PC-9 (cell line): ENCODE measurements around the gene NUDT3. TPM values are rescaled to one million over a fixed set of nuclear protein-coding genes. Genes with fewer than 3 reads are reported as not detected.

ENCODE experiments used
- BruUV-seq: library from RNA; stranded (reverse); fragments of 400-500 nt; replicated peaks from 2 replicates; lab custom pipeline; 2021; lab: Mats Ljungman, UMichigan
- CTCF ChIA-PET: fragments of 300-600 bp; sonication (Branson Sonifier 250); formaldehyde crosslinking; loops from one replicate; lab custom pipeline; 2022; ENCODE audit warnings: antibody characterized with exemption; lab: Charles Lee
- POLR2A ChIA-PET: fragments of 300-600 bp; sonication (Branson Sonifier 250); formaldehyde crosslinking; loops from one replicate; lab custom pipeline; 2022; ENCODE audit warnings: antibody characterized with exemption; ENCODE audit not compliant: unreplicated experiment; lab: Charles Lee
- DNase-seq, 2 experiments: peaks; one replicate each; pipeline versions ENCODE4 v3.0.0 to v3.0.0-alpha.2; 2015 to 2022; ENCODE audit warnings: mixed read lengths in 1 of 2
- H2AFZ ChIP-seq: fragments of 200-600 bp; sonication (generic); 2 replicates; pipeline ENCODE4 v1.8.1; 2017; ENCODE audit warnings: antibody characterized with exemption
- H3F3A ChIP-seq: fragments of 200-600 bp; sonication (generic); 2 replicates; pipeline ENCODE4 v1.8.1; 2017; ENCODE audit warnings: antibody characterized with exemption, mild to moderate bottlenecking, low read depth; ENCODE audit not compliant: insufficient read depth
- H3K27ac ChIP-seq: fragments of 200-600 bp; sonication (generic); 2 replicates; pipeline ENCODE4 v1.6.1; 2016; ENCODE audit warnings: mixed run types
- H3K27me3 ChIP-seq: fragments of 200-600 bp; sonication (generic); 2 replicates; pipeline ENCODE4 v1.6.1; 2016; ENCODE audit warnings: low read depth, mixed run types; ENCODE audit not compliant: insufficient read depth
- H3K36me3 ChIP-seq: fragments of 200-600 bp; sonication (generic); 2 replicates; pipeline ENCODE4 v1.6.1; 2016; ENCODE audit warnings: low read depth, mixed run types
- H3K4me1 ChIP-seq: fragments of 200-600 bp; sonication (generic); replicated peaks from 2 replicates; pipeline ENCODE4 v1.6.1; 2016; ENCODE audit warnings: mixed run types; ENCODE audit not compliant: insufficient read depth
- H3K4me2 ChIP-seq: fragments of 200-600 bp; sonication (generic); 2 replicates; pipeline ENCODE4 v1.6.1; 2017; ENCODE audit warnings: mixed run types
- H3K4me3 ChIP-seq: fragments of 200-600 bp; sonication (generic); 2 replicates; pipeline ENCODE4 v1.6.1; 2016; ENCODE audit warnings: mixed run types
- H3K79me2 ChIP-seq: fragments of 200-600 bp; sonication (generic); 2 replicates; pipeline ENCODE4 v1.6.1; 2017; ENCODE audit warnings: low read depth, mixed run types
- H3K9me2 ChIP-seq: fragments of 200-600 bp; sonication (generic); 2 replicates; pipeline ENCODE4 v1.8.1; 2017; ENCODE audit warnings: mild to moderate bottlenecking; ENCODE audit not compliant: insufficient read depth
- H3K9me3 ChIP-seq: fragments of 200-600 bp; sonication (generic); 2 replicates; pipeline ENCODE4 v1.8.1; 2016; ENCODE audit warnings: low read depth; ENCODE audit not compliant: insufficient read depth
- H4K20me1 ChIP-seq: fragments of 200-600 bp; sonication (generic); 2 replicates; pipeline ENCODE4 v1.8.1; 2017; ENCODE audit not compliant: insufficient read depth
- EZH2 ChIP-seq: fragments of 200-600 bp; sonication (generic); IDR thresholded peaks from 2 replicates; pipeline ENCODE4 v1.8.0; 2017; ENCODE audit warnings: antibody characterized with exemption, low read depth
- intact Hi-C: fragments of 100-400 bp; cut with micrococcal nuclease; formaldehyde crosslinking; loops from one replicate; pipeline ENCODE4 v1.10.0; 2022; ENCODE audit not compliant: unreplicated experiment
- total RNA-seq: library from RNA; stranded (reverse); gene quantifications from 2 replicates; pipeline ENCODE4 v1.2.3, GENCODE V29; 2021
- TF ChIP-seq, protein P1 (sequence below): fragments of 200-600 bp; sonication (generic); conservative IDR thresholded peaks from 2 replicates; pipeline ENCODE4 v1.6.1; 2017; ENCODE audit warnings: mixed run types, antibody characterized with exemption, mild to moderate bottlenecking, moderate library complexity

NUDT3 gene
- total RNA-seq, 1 experiment from 2014 or later: 19.1 TPM

DNA sequence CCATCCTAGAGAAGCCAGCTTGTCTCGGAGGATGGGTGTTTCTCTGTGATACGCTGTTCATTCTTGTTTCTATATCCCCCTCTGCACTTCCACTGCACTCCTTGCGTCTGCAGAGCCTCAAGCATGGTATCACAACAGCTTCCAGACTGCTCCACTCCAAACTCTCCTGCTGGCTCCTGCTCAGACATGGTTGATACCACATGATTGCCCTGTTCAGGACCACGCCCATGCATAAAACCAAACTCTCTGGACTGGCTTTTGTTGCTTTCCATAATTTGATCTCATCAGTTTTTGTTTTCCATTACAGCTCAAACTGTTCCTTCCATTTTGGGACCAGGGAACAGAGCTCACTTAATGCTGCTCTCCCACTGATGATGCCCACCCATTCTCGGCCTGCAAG, 113.6 kb downstream of the NUDT3 start:
- BruUV-seq: no TSS peak
- H3K79me2 ChIP-seq: no peaks in the 10 kb centered on the region
- H3K36me3 ChIP-seq: peaks cover 4% of the 10 kb centered on the region; the same call in 1 of the 2 replicates
- no peaks in the 10 kb centered on the region for H3F3A ChIP-seq
- ChIA-PET CTCF (no interaction called here), POLR2A (interaction anchor here (0.6 kb wide), 2 partner anchors 40 to 160 kb away, joined by 3 to 5 read pairs; no protein-coding TSS in a partner anchor)
- no peaks in the 10 kb centered on the region for H3K9me3 ChIP-seq
- H3K27ac ChIP-seq: no peak overlapping the region
- TF ChIP-seq EZH2: no peak
- TF ChIP-seq, protein P1, sequence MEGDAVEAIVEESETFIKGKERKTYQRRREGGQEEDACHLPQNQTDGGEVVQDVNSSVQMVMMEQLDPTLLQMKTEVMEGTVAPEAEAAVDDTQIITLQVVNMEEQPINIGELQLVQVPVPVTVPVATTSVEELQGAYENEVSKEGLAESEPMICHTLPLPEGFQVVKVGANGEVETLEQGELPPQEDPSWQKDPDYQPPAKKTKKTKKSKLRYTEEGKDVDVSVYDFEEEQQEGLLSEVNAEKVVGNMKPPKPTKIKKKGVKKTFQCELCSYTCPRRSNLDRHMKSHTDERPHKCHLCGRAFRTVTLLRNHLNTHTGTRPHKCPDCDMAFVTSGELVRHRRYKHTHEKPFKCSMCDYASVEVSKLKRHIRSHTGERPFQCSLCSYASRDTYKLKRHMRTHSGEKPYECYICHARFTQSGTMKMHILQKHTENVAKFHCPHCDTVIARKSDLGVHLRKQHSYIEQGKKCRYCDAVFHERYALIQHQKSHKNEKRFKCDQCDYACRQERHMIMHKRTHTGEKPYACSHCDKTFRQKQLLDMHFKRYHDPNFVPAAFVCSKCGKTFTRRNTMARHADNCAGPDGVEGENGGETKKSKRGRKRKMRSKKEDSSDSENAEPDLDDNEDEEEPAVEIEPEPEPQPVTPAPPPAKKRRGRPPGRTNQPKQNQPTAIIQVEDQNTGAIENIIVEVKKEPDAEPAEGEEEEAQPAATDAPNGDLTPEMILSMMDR: no peak
- intact Hi-C loops: no loop called here
- no peaks in the 10 kb centered on the region for H4K20me1 ChIP-seq
- DNase-seq: no peak
- no peaks in the 10 kb centered on the region for H3K9me2 ChIP-seq
- no peaks in the 10 kb centered on the region for H3K27me3 ChIP-seq
- H2AFZ ChIP-seq: no peak overlapping the region
- H3K4me3 ChIP-seq: no peak overlapping the region
- no peak overlapping the region for H3K4me2 ChIP-seq
- H3K4me1 ChIP-seq: peaks cover 10% of the 10 kb centered on the region

DNA sequence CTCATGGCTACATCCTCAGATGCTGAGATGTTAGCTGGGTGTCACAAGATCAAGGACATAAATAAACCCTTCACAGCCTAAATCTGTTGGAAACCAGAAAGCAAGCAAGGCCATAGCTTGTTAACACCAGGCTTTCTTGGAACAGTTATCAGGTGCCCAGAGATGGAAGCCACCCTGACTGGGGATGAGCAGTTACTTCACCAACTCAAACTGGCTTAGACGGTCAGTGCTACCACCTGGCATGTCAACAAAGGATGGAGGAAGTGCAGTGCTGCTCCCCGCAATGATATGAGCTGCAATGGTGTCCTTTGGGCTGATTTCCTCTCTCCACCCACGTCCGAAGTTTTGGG, 114.7 kb downstream of the NUDT3 start:
- no peak overlapping the region for H3K4me2 ChIP-seq
- H3K36me3 ChIP-seq: 0 out of 2 replicates have a peak, but pooled peaks cover 4% of the 10 kb centered on the region
- H3K27ac ChIP-seq: no peak overlapping the region
- no TSS peak for BruUV-seq
- ChIA-PET CTCF (no interaction called here), POLR2A (no interaction called here)
- no peaks in the 10 kb centered on the region for H3K9me2 ChIP-seq
- no peaks in the 10 kb centered on the region for H3K9me3 ChIP-seq
- H3K79me2 ChIP-seq: no peaks in the 10 kb centered on the region
- H2AFZ ChIP-seq: no peak overlapping the region
- H3K4me3 ChIP-seq: no peak overlapping the region
- no peak for DNase-seq
- no peaks in the 10 kb centered on the region for H4K20me1 ChIP-seq
- no peaks in the 10 kb centered on the region for H3K27me3 ChIP-seq
- peaks cover 10% of the 10 kb centered on the region for H3K4me1 ChIP-seq
- TF ChIP-seq EZH2: no peak
- TF ChIP-seq, protein P1: no peak
- no peaks in the 10 kb centered on the region for H3F3A ChIP-seq
- intact Hi-C loops: no loop called here

DNA sequence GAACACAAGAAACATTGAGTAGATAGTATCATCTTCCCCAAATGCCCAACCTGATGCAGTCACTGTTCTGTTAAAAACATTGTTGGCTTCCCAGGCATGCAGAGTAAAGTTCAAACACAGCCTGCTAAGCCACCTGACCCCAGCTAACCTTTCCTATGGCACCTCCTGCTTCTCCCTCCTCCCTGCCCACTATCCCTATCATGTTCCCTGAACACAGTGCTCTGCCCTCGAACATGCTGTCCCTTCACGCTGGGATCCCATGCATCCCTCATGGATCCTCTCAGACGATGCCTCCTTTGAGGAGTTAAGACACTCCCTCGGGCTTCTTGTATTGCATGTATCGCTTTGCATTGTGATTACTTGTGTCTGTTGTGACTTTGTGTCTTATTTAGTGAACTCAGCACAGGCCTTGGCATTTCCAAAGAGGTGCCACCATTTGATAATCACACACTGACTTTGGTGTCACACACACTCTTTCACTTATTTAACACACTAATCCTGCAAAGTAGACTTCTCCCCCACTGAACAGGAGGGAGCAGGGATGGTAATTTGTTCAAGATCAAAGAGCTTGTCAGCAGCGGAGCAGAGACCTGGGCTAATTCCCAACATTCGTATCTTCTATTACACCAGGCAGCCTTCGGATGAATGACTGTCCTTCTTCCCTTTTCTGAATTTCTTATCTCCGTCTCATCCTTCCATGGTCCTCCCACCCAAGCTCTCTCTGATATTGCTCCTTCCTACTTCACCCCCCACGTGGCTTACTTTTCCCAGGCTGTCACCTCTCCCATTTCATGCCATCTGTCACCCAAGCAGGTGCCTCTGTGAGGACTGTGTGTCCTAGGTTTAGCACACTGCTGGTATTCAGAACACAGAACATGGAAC, 115.3 kb downstream of the NUDT3 start:
- H3K4me1 ChIP-seq: peaks cover 10% of the 10 kb centered on the region
- H3K4me2 ChIP-seq: no peak overlapping the region
- H2AFZ ChIP-seq: no peak overlapping the region
- BruUV-seq: no TSS peak
- intact Hi-C loops: no loop called here
- ChIA-PET POLR2A (no interaction called here), CTCF (interaction anchor here (0.5 kb wide), 1 partner anchor 34 kb away, joined by 6 read pairs; no protein-coding TSS in a partner anchor)
- no peaks in the 10 kb centered on the region for H3K9me3 ChIP-seq
- no peak overlapping the region for H3K4me3 ChIP-seq
- H3K27me3 ChIP-seq: no peaks in the 10 kb centered on the region
- H3K27ac ChIP-seq: no peak overlapping the region
- no peaks in the 10 kb centered on the region for H4K20me1 ChIP-seq
- no peaks in the 10 kb centered on the region for H3K79me2 ChIP-seq
- no peaks in the 10 kb centered on the region for H3F3A ChIP-seq
- TF ChIP-seq, protein P1: no peak
- no peak for TF ChIP-seq EZH2
- no peaks in the 10 kb centered on the region for H3K9me2 ChIP-seq
- H3K36me3 ChIP-seq: 0 out of 2 replicates have a peak, but pooled peaks cover 4% of the 10 kb centered on the region
- no peak for DNase-seq
